Gastrocnemius medialis (tissue), 4 donors: ENCODE measurements around the gene SPRR2G. TPM values are rescaled to one million over a fixed set of nuclear protein-coding genes. Genes with fewer than 3 reads are reported as not detected.
"Not testable (repeated sequence)": the region's sequence is repeated elsewhere in the genome, so short reads cannot be mapped to it uniquely, and the experiment has no call there.

Source experiments
- ATAC-seq, 2 donors: fragments of 150-250 bp; one replicate each; pipeline ENCODE4 v1.9.1; 2016
- DNase-seq, 2 donors: peaks; one replicate each; pipeline ENCODE4 v3.0.0-alpha.2; 2019
- H3K27ac ChIP-seq, 4 donors: fragments of 200-600 bp; sonication (generic); 1 replicate in 1 of 4; 2 replicates in 3 of 4; pipeline ENCODE4 v1.5.1; 2016 to 2018; ENCODE audit warnings: mild to moderate bottlenecking in 2 of 4, moderate library complexity in 1 of 4
- H3K27me3 ChIP-seq, 3 donors: fragments of 200-600 bp; sonication (generic) in 2 of 3; 1 replicate in 1 of 3; 2 replicates in 2 of 3; pipeline versions ENCODE4 v1.5.1 to v1.6.0; 2016 to 2019; ENCODE audit warnings: mild to moderate bottlenecking in 1 of 3, moderate library complexity in 1 of 3
- H3K36me3 ChIP-seq, 2 donors: fragments of 200-600 bp; sonication (generic) in 1 of 2; one replicate each; pipeline ENCODE4 v1.5.1; 2017 to 2018
- H3K4me1 ChIP-seq, 2 donors: fragments of 200-600 bp; sonication (generic) in 1 of 2; one replicate each; pipeline ENCODE4 v1.5.1; 2016 to 2017; ENCODE audit warnings: mild to moderate bottlenecking in 2 of 2
- H3K4me3 ChIP-seq, 4 donors: fragments of 200-600 bp; sonication (generic) in 3 of 4; 1 replicate in 1 of 4; 2 replicates in 3 of 4; pipeline ENCODE4 v1.5.1; 2016 to 2019; ENCODE audit warnings: mild to moderate bottlenecking in 2 of 4
- H3K9me3 ChIP-seq, 3 donors: fragments of 200-600 bp; sonication (generic) in 2 of 3; 1 replicate in 1 of 3; 2 replicates in 2 of 3; pipeline ENCODE4 v1.5.1; 2016 to 2019
- POLR2A ChIP-seq, 2 donors: fragments of 450-650 bp; IDR thresholded peaks; one replicate each; pipeline ENCODE4 v1.6.1; 2017; ENCODE audit warnings: antibody characterized with exemption in 2 of 2, mild to moderate bottlenecking in 2 of 2, moderate library complexity in 2 of 2
- in situ Hi-C, 4 donors: fragments of 200-750 bp; cut with MboI; loops; one replicate each; pipeline versions ENCODE4 v1.15.0 to v1.8.0; 2017; ENCODE audit warnings: low sequenced_read_pairs in 4 of 4
- intact Hi-C: fragments of 100-400 bp; cut with DNase I; formaldehyde crosslinking; loops from one replicate; pipeline ENCODE4 v1.15.1; 2023; ENCODE audit warnings: low total_unique reads
- total RNA-seq, 4 donors: library from RNA; depleted of rRNA; stranded (reverse); fragments of >200 nt; gene quantifications; one replicate each; pipeline versions ENCODE4 v1.1.0 to v1.2.3, GENCODE V29; 2016
- TF ChIP-seq, protein P1 (sequence below), 5 experiments: fragments of 450-650 bp in 3 of 5; fragments of 200-600 bp in 2 of 5; sonication (generic) in 2 of 5; IDR thresholded peaks in 4 of 5; conservative IDR thresholded peaks in 1 of 5; 1 replicate in 4 of 5; 2 replicates in 1 of 5; pipeline ENCODE4 v1.5.1; 2016 to 2019; ENCODE audit warnings: antibody characterized with exemption in 5 of 5, mild to moderate bottlenecking in 3 of 5, moderate library complexity in 3 of 5

Gene SPRR2G
- total RNA-seq, 4 donors from 2014 or later: not detected

DNA sequence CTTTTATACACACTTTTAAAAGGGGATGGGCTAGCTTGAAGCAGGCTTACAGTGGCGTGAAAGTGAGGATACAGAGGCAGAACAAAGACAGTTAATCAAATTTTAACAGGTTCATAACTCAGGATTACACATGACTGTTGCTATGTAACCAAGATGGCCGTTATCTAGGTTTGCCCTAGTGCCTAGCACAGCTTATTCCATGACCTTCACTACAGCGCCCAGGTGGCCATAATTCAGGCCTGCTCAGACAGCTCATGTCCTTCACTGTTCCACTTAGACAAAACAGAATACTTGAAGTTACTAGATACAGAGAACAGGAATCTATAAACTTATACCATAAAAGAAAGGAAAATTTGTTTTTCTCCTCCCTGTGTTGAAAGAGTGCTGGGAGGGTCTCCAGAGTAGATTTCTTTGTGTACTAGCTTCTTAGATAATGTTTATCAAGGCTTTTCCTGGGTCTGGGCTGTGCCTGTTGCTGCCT lies 31.2 kb downstream of the SPRR2G start:
- intact Hi-C loops: no loop called here

DNA sequence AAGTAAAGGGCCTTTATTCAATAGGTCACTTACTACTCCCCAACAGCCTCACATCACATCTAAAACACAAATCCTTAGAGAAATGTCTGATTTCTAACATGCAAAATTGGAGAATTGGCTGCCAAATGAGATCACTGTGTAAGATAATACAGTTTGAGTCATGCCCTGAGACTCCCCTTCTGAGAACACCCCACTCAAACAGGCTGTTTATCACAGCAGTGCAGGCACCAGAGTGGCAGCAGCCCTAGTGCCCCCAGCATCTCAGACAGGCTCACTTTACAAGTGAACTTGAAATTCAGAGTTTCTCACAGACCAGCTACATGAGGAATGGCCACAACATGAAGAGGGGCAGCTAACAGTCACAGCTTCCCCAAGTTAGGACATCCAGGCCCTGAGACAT lies 35.4 kb downstream of the SPRR2G start:
- intact Hi-C loops, H3K36me3 ChIP-seq, H3K27ac ChIP-seq, H3K27me3 ChIP-seq, H3K4me1 ChIP-seq, H3K4me3 ChIP-seq, ATAC-seq, in situ Hi-C loops, H3K9me3 ChIP-seq, DNase-seq: not testable (repeated sequence)

More for the DNA sequence above, 31.2 kb downstream of the SPRR2G start:
- H3K27ac ChIP-seq: no peak overlapping the region
- H3K36me3 ChIP-seq: no peaks in the 10 kb centered on the region
- no peaks in the 10 kb centered on the region for H3K9me3 ChIP-seq
- TF ChIP-seq POLR2A (IDR thresholded peaks at IDR 0.05): no peak
- TF ChIP-seq, protein P1, sequence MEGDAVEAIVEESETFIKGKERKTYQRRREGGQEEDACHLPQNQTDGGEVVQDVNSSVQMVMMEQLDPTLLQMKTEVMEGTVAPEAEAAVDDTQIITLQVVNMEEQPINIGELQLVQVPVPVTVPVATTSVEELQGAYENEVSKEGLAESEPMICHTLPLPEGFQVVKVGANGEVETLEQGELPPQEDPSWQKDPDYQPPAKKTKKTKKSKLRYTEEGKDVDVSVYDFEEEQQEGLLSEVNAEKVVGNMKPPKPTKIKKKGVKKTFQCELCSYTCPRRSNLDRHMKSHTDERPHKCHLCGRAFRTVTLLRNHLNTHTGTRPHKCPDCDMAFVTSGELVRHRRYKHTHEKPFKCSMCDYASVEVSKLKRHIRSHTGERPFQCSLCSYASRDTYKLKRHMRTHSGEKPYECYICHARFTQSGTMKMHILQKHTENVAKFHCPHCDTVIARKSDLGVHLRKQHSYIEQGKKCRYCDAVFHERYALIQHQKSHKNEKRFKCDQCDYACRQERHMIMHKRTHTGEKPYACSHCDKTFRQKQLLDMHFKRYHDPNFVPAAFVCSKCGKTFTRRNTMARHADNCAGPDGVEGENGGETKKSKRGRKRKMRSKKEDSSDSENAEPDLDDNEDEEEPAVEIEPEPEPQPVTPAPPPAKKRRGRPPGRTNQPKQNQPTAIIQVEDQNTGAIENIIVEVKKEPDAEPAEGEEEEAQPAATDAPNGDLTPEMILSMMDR (IDR thresholded peaks at IDR 0.05 in 4 of 5, conservative IDR thresholded peaks at IDR 0.05 in 1 of 5): no peak
- H3K4me3 ChIP-seq: no peak overlapping the region
- no peaks in the 10 kb centered on the region for H3K27me3 ChIP-seq
- no peaks in the 10 kb centered on the region for H3K4me1 ChIP-seq
- in situ Hi-C loops: no loop called here
- ATAC-seq (no peak), DNase-seq (no peak)

DNA sequence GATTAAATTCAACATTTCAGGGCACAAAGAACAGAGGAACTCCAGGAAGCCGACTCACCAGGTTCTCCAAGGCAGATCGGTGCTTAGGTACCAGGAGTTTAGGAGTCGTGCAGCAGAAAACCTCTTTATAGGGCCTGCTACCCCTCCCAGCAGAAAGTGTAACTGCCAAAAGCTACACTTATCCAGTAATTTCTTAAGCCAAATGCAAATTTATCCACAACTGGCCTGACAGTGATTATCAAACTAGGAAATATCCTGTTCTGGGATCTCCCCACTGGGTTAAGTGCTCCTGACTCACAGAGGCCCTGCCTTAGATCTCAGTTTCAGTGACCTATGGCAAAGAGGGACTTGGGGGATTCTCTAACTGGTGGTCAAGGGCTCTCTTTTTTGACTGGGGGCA lies 37.3 kb downstream of the SPRR2G start, which contains the start of gene SPRR2F:
SPRR2F (minus strand) TSS at position 101 of the 400 bp plus-strand sequence. CDS start 783 bp downstream, outside the sequence.
- intact Hi-C loops: no loop called here
- H3K36me3 ChIP-seq: no peaks in the 10 kb centered on the region
- no peak for DNase-seq
- H3K27me3 ChIP-seq: no peaks in the 10 kb centered on the region
- no peak within 1 kb of the TSS for H3K4me3 ChIP-seq
- ATAC-seq: no peak
- H3K4me1 ChIP-seq: no peaks in the 10 kb centered on the region
- in situ Hi-C loops: no loop called here
- H3K27ac ChIP-seq: no peak within 1 kb of the TSS
- H3K9me3 ChIP-seq: no peaks in the 10 kb centered on the region
- no peak for TF ChIP-seq POLR2A (IDR thresholded peaks at IDR 0.05)
- TF ChIP-seq, protein P1 (IDR thresholded peaks at IDR 0.05 in 4 of 5, conservative IDR thresholded peaks at IDR 0.05 in 1 of 5): no peak

DNA sequence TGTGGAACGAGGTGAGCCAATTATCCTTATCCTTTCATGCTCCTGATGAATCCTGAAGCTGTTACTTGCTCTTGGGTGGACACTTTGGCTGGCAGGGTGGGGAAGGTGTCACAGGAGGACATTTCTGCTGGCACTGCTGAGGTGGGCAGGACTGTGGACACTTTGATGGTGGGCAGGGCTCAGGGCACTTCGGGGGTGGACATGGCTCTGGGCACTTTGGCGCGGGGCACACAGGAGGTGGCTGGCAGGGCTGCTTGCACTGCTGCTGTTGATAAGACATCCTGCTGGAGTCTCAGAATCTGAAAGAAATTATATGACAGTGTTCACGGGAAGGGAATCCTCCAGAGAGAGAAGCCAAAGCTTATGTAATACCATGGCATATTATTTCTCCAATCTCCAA lies 38.2 kb downstream of the SPRR2G start:
- H3K27ac ChIP-seq, intact Hi-C loops, DNase-seq, H3K4me1 ChIP-seq, H3K36me3 ChIP-seq, in situ Hi-C loops, H3K27me3 ChIP-seq, ATAC-seq, H3K4me3 ChIP-seq, H3K9me3 ChIP-seq: not testable (repeated sequence)

DNA sequence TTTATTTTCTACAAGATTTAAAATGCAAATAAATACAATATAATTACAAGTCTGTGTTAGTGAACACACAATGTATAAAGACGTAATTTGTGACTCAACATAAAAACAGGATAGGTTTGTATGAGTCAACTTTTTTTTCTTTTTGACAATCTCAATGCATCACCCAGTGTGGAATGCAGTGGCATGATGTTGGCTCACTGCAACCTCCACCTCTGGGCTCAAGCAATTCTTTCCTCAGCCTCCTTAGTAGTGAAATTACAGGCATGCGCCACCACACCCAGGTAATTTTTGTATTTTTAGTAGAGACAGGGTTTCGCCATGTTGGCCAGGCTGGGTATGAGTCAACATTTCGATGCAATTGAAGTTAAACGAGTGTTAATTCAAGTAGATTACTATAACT lies 50.4 kb downstream of the SPRR2G start:
- H3K4me1 ChIP-seq: no peaks in the 10 kb centered on the region

More for the DNA sequence above, 50.4 kb downstream of the SPRR2G start:
- no peak for ATAC-seq
- no peaks in the 10 kb centered on the region for H3K27me3 ChIP-seq
- intact Hi-C loops: no loop called here
- no peak overlapping the region for H3K27ac ChIP-seq
- in situ Hi-C loops: no loop called here
- H3K36me3 ChIP-seq: no peaks in the 10 kb centered on the region
- TF ChIP-seq, protein P1 (IDR thresholded peaks at IDR 0.05 in 4 of 5, conservative IDR thresholded peaks at IDR 0.05 in 1 of 5): no peak
- no peak for TF ChIP-seq POLR2A (IDR thresholded peaks at IDR 0.05)
- DNase-seq: no peak
- H3K9me3 ChIP-seq: no peaks in the 10 kb centered on the region
- H3K4me3 ChIP-seq: no peak overlapping the region

Other genes with a start within 250 kb of the SPRR2G start
- not detected for gene IVL, start 242.3 kb downstream of the SPRR2G start, total RNA-seq
- gene SPRR5, start 203.7 kb downstream of the SPRR2G start, total RNA-seq: not detected
- not detected for gene SPRR4, start 180.2 kb downstream of the SPRR2G start, total RNA-seq
- gene SPRR1A, start 166.8 kb downstream of the SPRR2G start, total RNA-seq: not detected
- gene SPRR3, start 149.1 kb downstream of the SPRR2G start, total RNA-seq: not detected
- not detected for gene SPRR1B, start 119.7 kb downstream of the SPRR2G start, total RNA-seq
- gene SPRR2D, start 109.8 kb downstream of the SPRR2G start, total RNA-seq: not detected
- not detected for gene SPRR2A, start 93.4 kb downstream of the SPRR2G start, total RNA-seq
- gene SPRR2B, start 79.3 kb downstream of the SPRR2G start, total RNA-seq: not detected
- not detected for gene SPRR2E, start 56.4 kb downstream of the SPRR2G start, total RNA-seq
- gene SPRR2F, start 37.4 kb downstream of the SPRR2G start, total RNA-seq: not detected
- gene LELP1, start 52.5 kb upstream of the SPRR2G start, total RNA-seq: not detected
- gene PRR9, start 66.7 kb upstream of the SPRR2G start, total RNA-seq: not detected
- gene LORICRIN, start 108.8 kb upstream of the SPRR2G start, total RNA-seq: not detected
- gene PGLYRP3, start 162.1 kb upstream of the SPRR2G start, total RNA-seq: not detected
- gene PGLYRP4, start 198.0 kb upstream of the SPRR2G start, total RNA-seq: not detected
- gene S100A9, start 207.0 kb upstream of the SPRR2G start, total RNA-seq: 100 to 1,000 TPM in 2 of 4 donors, 10 to 100 TPM in 2; 57.4 to 205 (median 87.1) TPM
- 1 to 10 TPM in 2 of 4 donors, not detected in 2; 2.2 to 2.9 TPM for gene S100A12, start 224.7 kb upstream of the SPRR2G start, total RNA-seq
- gene S100A8, start 240.2 kb upstream of the SPRR2G start, total RNA-seq: 10 to 100 TPM in 2 of 4 donors, 1 to 10 TPM in 2; 4.2 to 41.6 (median 12.5) TPM